Measurements from ENCODE around the gene CNTFR.

Gene CNTFR

GRCh38 chr9:34555500-34555899 lies 34.0 kb downstream of the CNTFR start:
- Histone ChIP-seq H3K9me3 (ENCODE audit: insufficient read depth, low read depth, low read length) (no peaks in the 10 kb centered on the region), H3K4me3 (ENCODE audit: low read length) (no peak overlapping the region), H3K4me1 (ENCODE audit: insufficient read depth, low read length) (peaks cover 9% of the 10 kb centered on the region; the same call in 1 of the 2 replicates), H3K9ac (ENCODE audit: low read depth, low read length) (no peak overlapping the region), H3K27me3 (ENCODE audit: insufficient read depth, low read length) (no peaks in the 10 kb centered on the region), H3K27ac (ENCODE audit: low read length) (no peak overlapping the region), H3K36me3 (ENCODE audit: insufficient read depth, low read depth, low read length) (no peaks in the 10 kb centered on the region)

GRCh38 chr9:34555002-34555348 lies 34.5 kb downstream of the CNTFR start:
- H3K27me3 ChIP-seq (ENCODE audit: insufficient read depth, low read length), result no peaks in the 10 kb centered on the region
- H3K9ac ChIP-seq (ENCODE audit: low read depth, low read length), result no peak overlapping the region
- H3K4me3 ChIP-seq (ENCODE audit: low read length), result no peak overlapping the region
- H3K9me3 ChIP-seq (ENCODE audit: insufficient read depth, low read depth, low read length), result no peaks in the 10 kb centered on the region
- H3K4me1 ChIP-seq (ENCODE audit: insufficient read depth, low read length), result peaks cover 9% of the 10 kb centered on the region; the same call in 1 of the 2 replicates
- H3K36me3 ChIP-seq (ENCODE audit: insufficient read depth, low read depth, low read length), result no peaks in the 10 kb centered on the region
- no peak overlapping the region for H3K27ac ChIP-seq (ENCODE audit: low read length)

GRCh38 chr9:34554211-34555001 lies 35.1 kb downstream of the CNTFR start:
- H3K27me3 ChIP-seq (ENCODE audit: insufficient read depth, low read length), result no peaks in the 10 kb centered on the region
- H3K4me3 ChIP-seq (ENCODE audit: low read length), result no peak overlapping the region
- no peak overlapping the region for H3K27ac ChIP-seq (ENCODE audit: low read length)
- no peak overlapping the region for H3K9ac ChIP-seq (ENCODE audit: low read depth, low read length)
- H3K36me3 ChIP-seq (ENCODE audit: insufficient read depth, low read depth, low read length), result no peaks in the 10 kb centered on the region
- peaks cover 9% of the 10 kb centered on the region; the same call in 1 of the 2 replicates for H3K4me1 ChIP-seq (ENCODE audit: insufficient read depth, low read length)
- H3K9me3 ChIP-seq (ENCODE audit: insufficient read depth, low read depth, low read length), result no peaks in the 10 kb centered on the region

DNA sequence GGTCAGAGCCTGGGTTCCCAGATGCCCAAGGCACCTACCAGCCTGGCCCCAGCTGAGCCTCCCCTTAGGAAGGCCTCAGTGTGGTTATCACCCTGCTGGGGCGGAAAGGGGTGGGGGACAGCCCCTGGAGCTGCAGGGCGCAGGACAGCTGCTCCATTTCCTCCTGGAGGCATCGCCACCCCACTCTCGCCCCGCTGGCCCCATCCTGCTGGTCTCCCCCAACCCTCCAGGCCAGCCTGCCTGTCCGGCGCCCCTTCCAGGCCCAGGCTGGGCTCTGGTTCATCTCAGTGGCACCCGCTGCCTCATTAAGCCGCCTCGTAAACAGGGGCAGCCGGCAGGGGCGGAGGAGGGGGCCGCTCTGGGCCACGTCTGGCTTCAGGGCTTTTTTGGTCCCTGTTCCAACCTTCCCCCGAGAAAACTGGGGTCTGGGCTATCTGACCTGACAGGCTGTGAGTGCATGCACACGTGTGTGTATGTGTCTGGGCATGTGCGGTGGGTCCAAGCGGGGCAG lies 36.0 kb downstream of the CNTFR start:
- Histone ChIP-seq H3K27ac (ENCODE audit: low read length) (no peak overlapping the region), H3K9me3 (ENCODE audit: insufficient read depth, low read depth, low read length) (no peaks in the 10 kb centered on the region), H3K27me3 (ENCODE audit: insufficient read depth, low read length) (no peaks in the 10 kb centered on the region), H3K4me1 (ENCODE audit: insufficient read depth, low read length) (peaks cover 9% of the 10 kb centered on the region; the same call in 1 of the 2 replicates), H3K4me3 (ENCODE audit: low read length) (no peak overlapping the region), H3K9ac (ENCODE audit: low read depth, low read length) (no peak overlapping the region), H3K36me3 (ENCODE audit: insufficient read depth, low read depth, low read length) (no peaks in the 10 kb centered on the region)

DNA sequence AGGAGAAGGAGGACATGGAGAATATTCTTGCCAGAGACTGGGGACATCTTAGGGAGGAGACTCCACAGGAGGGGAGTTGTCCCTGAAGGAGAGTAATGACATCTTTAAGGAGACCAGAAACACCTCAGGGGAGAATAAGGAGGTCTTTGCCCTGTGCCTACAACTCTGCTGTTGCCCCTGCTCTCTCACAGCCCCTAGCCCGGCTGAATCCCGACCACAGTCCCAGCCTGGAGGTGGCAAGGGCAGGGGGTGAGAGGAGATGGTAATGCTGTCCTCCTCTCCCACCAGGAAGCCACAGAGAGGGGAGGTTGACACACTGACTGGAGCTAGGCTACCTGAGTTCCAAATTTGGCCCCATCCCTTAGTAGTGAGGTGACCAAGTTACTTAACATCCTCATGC lies 36.5 kb downstream of the CNTFR start:
- H3K4me1 ChIP-seq (ENCODE audit: insufficient read depth, low read length), result peaks cover 9% of the 10 kb centered on the region; the same call in 1 of the 2 replicates
- H3K27me3 ChIP-seq (ENCODE audit: insufficient read depth, low read length), result 0 out of 2 replicates have a peak, but pooled peaks cover 4% of the 10 kb centered on the region
- H3K27ac ChIP-seq (ENCODE audit: low read length), result no peak overlapping the region

DNA sequence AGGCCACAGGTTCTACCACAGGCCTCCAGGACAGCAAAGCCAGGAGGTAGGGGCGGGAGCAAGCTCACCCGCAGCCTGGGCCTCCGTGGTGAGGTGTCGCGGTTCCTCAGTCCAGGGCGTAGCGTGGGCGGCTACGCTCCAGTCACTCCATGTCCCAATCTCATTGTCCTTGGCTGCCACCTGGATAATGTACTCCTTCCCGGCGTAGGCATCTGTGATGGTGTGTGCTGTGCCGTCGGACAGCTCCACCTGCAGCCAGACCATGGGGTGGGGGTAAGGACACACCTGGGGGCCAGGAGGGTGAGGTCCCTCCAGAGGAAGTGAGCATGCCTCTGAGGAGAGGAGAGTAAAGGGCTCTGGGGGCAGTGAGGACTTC lies 36.9 kb downstream of the CNTFR start:
- no peaks in the 10 kb centered on the region for H3K9me3 ChIP-seq (ENCODE audit: insufficient read depth, low read depth, low read length)
- peaks cover 9% of the 10 kb centered on the region; the same call in 1 of the 2 replicates for H3K4me1 ChIP-seq (ENCODE audit: insufficient read depth, low read length)
- no peak overlapping the region for H3K9ac ChIP-seq (ENCODE audit: low read depth, low read length)
- H3K27me3 ChIP-seq (ENCODE audit: insufficient read depth, low read length), result 0 out of 2 replicates have a peak, but pooled peaks cover 4% of the 10 kb centered on the region
- no peak overlapping the region for H3K27ac ChIP-seq (ENCODE audit: low read length)
- no peak overlapping the region for H3K4me3 ChIP-seq (ENCODE audit: low read length)
- H3K36me3 ChIP-seq (ENCODE audit: insufficient read depth, low read depth, low read length), result no peaks in the 10 kb centered on the region

More for the DNA sequence above, 36.5 kb downstream of the CNTFR start:
- H3K4me3 ChIP-seq (ENCODE audit: low read length), result no peak overlapping the region
- H3K9me3 ChIP-seq (ENCODE audit: insufficient read depth, low read depth, low read length), result no peaks in the 10 kb centered on the region
- H3K9ac ChIP-seq (ENCODE audit: low read depth, low read length), result no peak overlapping the region
- no peaks in the 10 kb centered on the region for H3K36me3 ChIP-seq (ENCODE audit: insufficient read depth, low read depth, low read length)

- Histone ChIP-seq H3K36me3 (ENCODE audit: insufficient read depth, low read depth, low read length) (no peaks in the 10 kb centered on the region), H3K9me3 (ENCODE audit: insufficient read depth, low read depth, low read length) (no peaks in the 10 kb centered on the region), H3K4me1 (ENCODE audit: insufficient read depth, low read length) (peaks cover 9% of the 10 kb centered on the region; the same call in 1 of the 2 replicates), H3K9ac (ENCODE audit: low read depth, low read length) (no peak overlapping the region), H3K27me3 (ENCODE audit: insufficient read depth, low read length) (0 out of 2 replicates have a peak, but pooled peaks cover 4% of the 10 kb centered on the region), H3K27ac (ENCODE audit: low read length) (no peak overlapping the region), H3K4me3 (ENCODE audit: low read length) (no peak overlapping the region)
These were observed 37.5 kb downstream of the CNTFR start for GRCh38 chr9:34551751-34552605.

- H3K27ac ChIP-seq (ENCODE audit: low read length), result no peak overlapping the region
These were observed 38.7 kb downstream of the CNTFR start for GRCh38 chr9:34550681-34551270.

DNA sequence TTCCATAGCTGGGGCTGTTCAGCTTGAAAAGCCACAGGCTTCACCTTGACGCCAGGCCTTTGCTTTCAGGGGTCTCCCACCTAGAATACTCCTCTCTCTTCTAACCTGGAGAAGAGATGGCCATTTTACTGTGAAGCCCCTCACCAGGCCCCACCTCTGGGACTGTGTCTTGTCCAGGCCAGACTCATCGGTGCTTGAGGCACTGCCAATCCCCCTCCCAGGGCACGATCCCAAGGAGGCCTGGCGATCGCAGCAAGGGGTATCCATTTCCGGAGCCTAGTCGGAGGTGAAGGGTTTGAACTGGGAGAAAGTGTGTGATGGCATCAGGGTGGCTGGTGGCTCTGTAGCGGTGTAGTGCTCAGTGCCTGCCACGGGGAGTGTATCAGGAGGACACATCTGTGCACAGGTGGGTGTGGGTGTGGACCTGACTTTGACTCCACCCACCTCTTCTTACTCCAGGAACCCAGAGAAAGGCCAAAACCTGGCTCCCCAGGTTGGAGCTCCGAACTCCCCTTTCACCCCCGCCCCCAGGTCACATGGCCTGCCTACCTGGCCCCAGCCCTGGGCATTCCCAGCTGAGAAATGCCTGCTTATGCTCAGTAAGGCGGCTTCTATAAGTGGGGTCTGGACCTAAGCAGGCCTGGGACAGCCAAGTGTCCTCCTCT lies 39.4 kb downstream of the CNTFR start:
- Histone ChIP-seq H3K27ac (ENCODE audit: low read length) (no peak overlapping the region), H3K9ac (ENCODE audit: low read depth, low read length) (no peak overlapping the region), H3K27me3 (ENCODE audit: insufficient read depth, low read length) (0 out of 2 replicates have a peak, but pooled peaks cover 4% of the 10 kb centered on the region), H3K4me1 (ENCODE audit: insufficient read depth, low read length) (peaks cover 4% of the 10 kb centered on the region; the same call in 1 of the 2 replicates), H3K36me3 (ENCODE audit: insufficient read depth, low read depth, low read length) (no peaks in the 10 kb centered on the region), H3K4me3 (ENCODE audit: low read length) (no peak overlapping the region), H3K9me3 (ENCODE audit: insufficient read depth, low read depth, low read length) (no peaks in the 10 kb centered on the region)

More at GRCh38 chr9:34550681-34551270, 38.7 kb downstream of the CNTFR start:
- no peak overlapping the region for H3K9ac ChIP-seq (ENCODE audit: low read depth, low read length)
- no peak overlapping the region for H3K4me3 ChIP-seq (ENCODE audit: low read length)
- H3K27me3 ChIP-seq (ENCODE audit: insufficient read depth, low read length), result 0 out of 2 replicates have a peak, but pooled peaks cover 4% of the 10 kb centered on the region
- H3K9me3 ChIP-seq (ENCODE audit: insufficient read depth, low read depth, low read length), result no peaks in the 10 kb centered on the region
- peaks cover 9% of the 10 kb centered on the region; the same call in 1 of the 2 replicates for H3K4me1 ChIP-seq (ENCODE audit: insufficient read depth, low read length)
- no peaks in the 10 kb centered on the region for H3K36me3 ChIP-seq (ENCODE audit: insufficient read depth, low read depth, low read length)

DNA sequence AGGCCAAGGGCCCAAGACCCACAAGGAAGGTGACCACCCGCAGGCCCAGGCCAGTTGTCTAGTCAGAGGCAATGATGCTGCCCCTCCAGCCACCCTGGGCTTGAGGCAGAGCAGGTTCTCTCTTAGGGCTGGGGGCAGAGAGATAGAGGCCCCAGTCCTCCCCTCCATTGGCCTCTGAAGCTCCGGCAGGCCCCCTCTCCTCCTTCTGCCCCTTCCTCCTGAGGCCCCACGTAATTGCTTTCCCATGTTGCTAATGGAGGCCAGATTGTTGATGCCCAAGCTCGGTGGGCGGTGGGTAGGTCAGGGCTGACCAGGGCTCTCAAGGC lies 40.2 kb downstream of the CNTFR start:
- Histone ChIP-seq H3K4me1 (ENCODE audit: insufficient read depth, low read length) (no peaks in the 10 kb centered on the region), H3K9me3 (ENCODE audit: insufficient read depth, low read depth, low read length) (no peaks in the 10 kb centered on the region)

More for the DNA sequence above, 40.2 kb downstream of the CNTFR start:
- Histone ChIP-seq H3K27ac (ENCODE audit: low read length) (no peak overlapping the region), H3K9ac (ENCODE audit: low read depth, low read length) (no peak overlapping the region), H3K4me3 (ENCODE audit: low read length) (no peak overlapping the region), H3K36me3 (ENCODE audit: insufficient read depth, low read depth, low read length) (no peaks in the 10 kb centered on the region), H3K27me3 (ENCODE audit: insufficient read depth, low read length) (0 out of 2 replicates have a peak, but pooled peaks cover 4% of the 10 kb centered on the region)

Data from iPS-20b (cell line).